Neural progenitor cell (in vitro differentiated cells): ENCODE results near the gene LSM10. TPM values are rescaled to one million over a fixed set of nuclear protein-coding genes. Genes with fewer than 3 reads are reported as not detected.
A peak's percentile ranks its signal among the peaks of the same experiment; 100 is the strongest.

Source experiments
- DNase-seq: peaks from one replicate; pipeline ENCODE4 v3.0.0-alpha.2; 2016; ENCODE audit warnings: low spot score
- H2AFZ ChIP-seq: fragments of 200-600 bp; sonication (generic); replicated peaks from 2 replicates; pipeline ENCODE4 v1.6.1; 2016; ENCODE audit warnings: antibody characterized with exemption
- H3F3A ChIP-seq: fragments of 200-600 bp; sonication (generic); 2 replicates; pipeline ENCODE4 v1.6.1; 2016; ENCODE audit warnings: antibody characterized with exemption, low read depth
- H3K27ac ChIP-seq: fragments of 200-600 bp; sonication (generic); 2 replicates; pipeline ENCODE4 v1.5.1; 2016; ENCODE audit warnings: mild to moderate bottlenecking
- H3K27me3 ChIP-seq: fragments of 200-600 bp; sonication (generic); 2 replicates; pipeline ENCODE4 v1.6.1; 2016; ENCODE audit warnings: mild to moderate bottlenecking, moderate library complexity
- H3K36me3 ChIP-seq: fragments of 200-600 bp; sonication (generic); 2 replicates; pipeline ENCODE4 v1.5.1; 2016
- H3K4me1 ChIP-seq: fragments of 200-600 bp; sonication (generic); 2 replicates; pipeline ENCODE4 v1.6.1; 2016; ENCODE audit warnings: mixed run types
- H3K4me2 ChIP-seq: fragments of 200-600 bp; sonication (generic); 2 replicates; pipeline ENCODE4 v1.6.1; 2016
- H3K4me3 ChIP-seq: fragments of 200-600 bp; sonication (generic); 2 replicates; pipeline ENCODE4 v1.5.1; 2016
- H3K79me2 ChIP-seq: fragments of 200-600 bp; sonication (generic); 2 replicates; pipeline ENCODE4 v1.6.1; 2016; ENCODE audit warnings: low read depth
- H3K9ac ChIP-seq: fragments of 200-600 bp; sonication (generic); 2 replicates; pipeline ENCODE4 v1.6.1; 2016
- H3K9me3 ChIP-seq: fragments of 200-600 bp; sonication (generic); 2 replicates; pipeline ENCODE4 v1.5.1; 2016; ENCODE audit warnings: low read depth
- H4K20me1 ChIP-seq: fragments of 200-600 bp; sonication (generic); 2 replicates; pipeline ENCODE4 v1.6.1; 2016; ENCODE audit warnings: low read depth
- H3K27ac Mint-ChIP-seq: 3 replicates; pipeline ENCODE4 v1.8.0; 2021; ENCODE audit warnings: mixed read lengths
- H3K27me3 Mint-ChIP-seq: 2 replicates; pipeline ENCODE4 v1.8.0; 2022; ENCODE audit warnings: low read depth, mild to moderate bottlenecking, inconsistent platforms, moderate library complexity, mixed read lengths; ENCODE audit not compliant: insufficient read depth
- H3K36me3 Mint-ChIP-seq: 3 replicates; pipeline ENCODE4 v1.8.0; 2021; ENCODE audit warnings: mixed read lengths
- H3K4me1 Mint-ChIP-seq: 3 replicates; pipeline ENCODE4 v1.8.0; 2021; ENCODE audit warnings: mixed read lengths
- H3K4me3 Mint-ChIP-seq: 3 replicates; pipeline ENCODE4 v1.8.0; 2021; ENCODE audit warnings: mild to moderate bottlenecking, moderate library complexity, mixed read lengths
- H3K9me3 Mint-ChIP-seq: 3 replicates; pipeline ENCODE4 v1.8.0; 2020; ENCODE audit warnings: mixed read lengths
- CTCF ChIP-seq: fragments of 200-600 bp; sonication (generic); IDR thresholded peaks from 2 replicates; pipeline ENCODE4 v1.5.1; 2017; ENCODE audit warnings: antibody characterized with exemption, mild to moderate bottlenecking
- EZH2 ChIP-seq: fragments of 200-600 bp; sonication (generic); IDR thresholded peaks from 2 replicates; pipeline ENCODE4 v1.6.1; 2017; ENCODE audit warnings: antibody characterized with exemption, mild to moderate bottlenecking, moderate library complexity
- EZH2phosphoT487 ChIP-seq: fragments of 200-600 bp; sonication (generic); IDR thresholded peaks from 2 replicates; pipeline ENCODE4 v1.6.1; 2017; ENCODE audit warnings: antibody characterized with exemption
- total RNA-seq: library from RNA; depleted of rRNA; stranded (reverse); fragments of >200 nt; gene quantifications from 2 replicates; pipeline ENCODE4 v1.2.3, GENCODE V29; 2015; ENCODE audit warnings: low replicate concordance

Gene LSM10
- total RNA-seq, 1 donor from 2014 or later = 8.6 TPM

- Mint-ChIP-seq H3K36me3 (peaks cover 10% of the 10 kb centered on the region), H3K27me3 (peaks cover 5% of the 10 kb centered on the region), H3K9me3 (no peaks in the 10 kb centered on the region), H3K4me1 (no peaks in the 10 kb centered on the region), H3K27ac (peak overlapping the region; percentile 63), H3K4me3 (no peak overlapping the region)
- Histone ChIP-seq H2AFZ (no peak overlapping the region), H3K4me1 (no peaks in the 10 kb centered on the region), H3K4me3 (no peak overlapping the region), H3K36me3 (peaks cover 3% of the 10 kb centered on the region), H3K9me3 (no peaks in the 10 kb centered on the region), H3K4me2 (no peak overlapping the region), H3F3A (no peaks in the 10 kb centered on the region), H3K27me3 (no peaks in the 10 kb centered on the region), H3K27ac (no peak overlapping the region), H3K9ac (no peak overlapping the region), H3K79me2 (no peaks in the 10 kb centered on the region), H4K20me1 (no peaks in the 10 kb centered on the region)
- DNase-seq = no peak
- TF ChIP-seq CTCF (no peak), EZH2phosphoT487 (no peak), EZH2 (no peak)
Observed at GRCh38 chr1:36359383-36359782, 38.3 kb downstream of the LSM10 start.

- TF ChIP-seq CTCF (no peak), EZH2 (no peak), EZH2phosphoT487 (no peak)
- Histone ChIP-seq H3K4me1 (no peaks in the 10 kb centered on the region), H2AFZ (no peak overlapping the region), H3K9me3 (no peaks in the 10 kb centered on the region), H3K9ac (no peak overlapping the region), H3K27ac (no peak overlapping the region), H3K36me3 (peaks cover 3% of the 10 kb centered on the region), H3K4me2 (no peak overlapping the region), H3F3A (no peaks in the 10 kb centered on the region), H3K27me3 (no peaks in the 10 kb centered on the region), H3K79me2 (no peaks in the 10 kb centered on the region), H4K20me1 (no peaks in the 10 kb centered on the region), H3K4me3 (no peak overlapping the region)
- peaks cover 13% of the 10 kb centered on the region for H3K36me3 Mint-ChIP-seq
- H3K4me3 Mint-ChIP-seq = no peak overlapping the region
- H3K27ac Mint-ChIP-seq = no peak overlapping the region
- H3K27me3 Mint-ChIP-seq = peaks cover 5% of the 10 kb centered on the region
- no peaks in the 10 kb centered on the region for H3K4me1 Mint-ChIP-seq
- H3K9me3 Mint-ChIP-seq = no peaks in the 10 kb centered on the region
- no peak for DNase-seq
Observed at GRCh38 chr1:36358514-36359084, 39.1 kb downstream of the LSM10 start.

- H3K4me1 ChIP-seq = peaks cover 16% of the 10 kb centered on the region
- no peak overlapping the region for H3K4me3 ChIP-seq
- DNase-seq = no peak
- Mint-ChIP-seq H3K4me1 (peaks cover 20% of the 10 kb centered on the region), H3K4me3 (no peak overlapping the region), H3K9me3 (no peaks in the 10 kb centered on the region), H3K36me3 (peaks cover 14% of the 10 kb centered on the region), H3K27me3 (peaks cover 5% of the 10 kb centered on the region), H3K27ac (no peak overlapping the region)
- H3K36me3 ChIP-seq = no peaks in the 10 kb centered on the region
- H3F3A ChIP-seq = peaks cover 2% of the 10 kb centered on the region
- no peak overlapping the region for H3K27ac ChIP-seq
- H3K79me2 ChIP-seq = no peaks in the 10 kb centered on the region
- TF ChIP-seq EZH2 = no peak
- no peak for TF ChIP-seq EZH2phosphoT487
- TF ChIP-seq CTCF = no peak
- no peaks in the 10 kb centered on the region for H3K9me3 ChIP-seq
- H3K9ac ChIP-seq = no peak overlapping the region
- no peak overlapping the region for H2AFZ ChIP-seq
- no peaks in the 10 kb centered on the region for H4K20me1 ChIP-seq
- no peaks in the 10 kb centered on the region for H3K27me3 ChIP-seq
- no peak overlapping the region for H3K4me2 ChIP-seq
Observed at GRCh38 chr1:36355811-36356210, 41.9 kb downstream of the LSM10 start.
